Hepatocyte (in vitro differentiated cells): Measurements from ENCODE around the gene CCDC187.

Experiments used
- CTCF ChIP-seq: fragments of 200-600 bp; sonication (generic); IDR thresholded peaks from 2 replicates; pipeline ENCODE4 v1.5.1; 2016; ENCODE audit warnings: antibody characterized with exemption, mild to moderate bottlenecking; ENCODE audit not compliant: poor library complexity
- EZH2 ChIP-seq: fragments of 200-600 bp; sonication (generic); IDR thresholded peaks from 2 replicates; pipeline ENCODE4 v1.6.1; 2016; ENCODE audit warnings: antibody characterized with exemption, mild to moderate bottlenecking, borderline replicate concordance

GRCh38 chr9:136260936-136261472 is 42.9 kb downstream of the CCDC187 start:
- TF ChIP-seq CTCF (no peak), EZH2 (no peak)
